Measurements from ENCODE around the gene CDC42BPA.

The CDC42BPA gene

DNA sequence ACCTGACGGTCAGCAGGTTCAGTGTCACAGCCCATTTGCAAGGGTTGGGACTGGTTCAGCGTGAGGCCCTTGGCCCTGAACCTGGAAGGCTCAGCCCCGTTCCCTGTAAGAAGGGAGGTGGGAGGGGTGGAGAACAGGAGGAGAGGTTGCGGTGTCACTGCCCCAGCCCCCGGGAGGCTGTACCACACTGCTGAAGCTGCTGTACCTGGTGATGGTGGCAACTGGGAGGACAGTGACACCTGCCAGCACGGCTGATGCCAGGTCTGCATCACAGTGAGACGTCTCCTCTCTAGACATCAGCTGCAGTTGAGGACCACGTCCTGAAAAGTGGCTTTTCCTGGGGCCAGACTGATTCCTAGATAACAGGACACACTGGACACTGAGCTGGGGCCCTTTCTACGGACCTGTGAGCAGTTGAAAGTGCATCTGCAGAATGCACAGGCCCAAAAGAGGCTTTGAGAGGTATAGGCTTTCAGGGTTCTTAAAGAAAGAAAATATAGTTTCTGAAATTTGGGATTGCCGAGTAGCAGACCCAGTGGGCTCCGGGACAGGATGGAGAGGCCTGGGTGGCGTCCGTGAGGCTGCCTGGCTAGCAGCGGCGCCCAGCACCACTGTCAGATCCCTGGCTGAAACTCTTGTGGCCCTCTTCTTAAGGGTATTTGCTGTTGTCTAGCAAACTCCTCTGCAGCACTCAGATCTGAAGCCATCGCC lies 330.5 kb downstream of the CDC42BPA start:
- no peak for DNase-seq

DNA sequence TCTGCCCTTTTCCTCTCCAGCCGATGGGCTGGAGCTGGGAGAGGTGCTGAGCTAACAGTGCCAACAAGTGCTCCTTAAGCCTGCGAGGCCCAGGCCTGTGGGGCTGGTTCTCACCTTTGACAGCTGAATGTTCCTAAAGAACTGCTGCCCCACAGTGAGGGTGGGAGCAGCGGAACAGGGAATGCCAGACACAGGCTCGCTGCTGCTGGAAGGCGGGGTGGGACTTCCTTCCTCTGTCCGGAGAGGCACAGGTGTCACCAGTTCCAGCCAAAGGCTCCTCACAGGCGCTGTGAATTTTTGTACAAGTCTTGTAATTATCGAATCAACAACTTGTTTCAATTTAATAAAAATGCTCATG lies 331.1 kb downstream of the CDC42BPA start:
- DNase-seq, result no peak

DNA sequence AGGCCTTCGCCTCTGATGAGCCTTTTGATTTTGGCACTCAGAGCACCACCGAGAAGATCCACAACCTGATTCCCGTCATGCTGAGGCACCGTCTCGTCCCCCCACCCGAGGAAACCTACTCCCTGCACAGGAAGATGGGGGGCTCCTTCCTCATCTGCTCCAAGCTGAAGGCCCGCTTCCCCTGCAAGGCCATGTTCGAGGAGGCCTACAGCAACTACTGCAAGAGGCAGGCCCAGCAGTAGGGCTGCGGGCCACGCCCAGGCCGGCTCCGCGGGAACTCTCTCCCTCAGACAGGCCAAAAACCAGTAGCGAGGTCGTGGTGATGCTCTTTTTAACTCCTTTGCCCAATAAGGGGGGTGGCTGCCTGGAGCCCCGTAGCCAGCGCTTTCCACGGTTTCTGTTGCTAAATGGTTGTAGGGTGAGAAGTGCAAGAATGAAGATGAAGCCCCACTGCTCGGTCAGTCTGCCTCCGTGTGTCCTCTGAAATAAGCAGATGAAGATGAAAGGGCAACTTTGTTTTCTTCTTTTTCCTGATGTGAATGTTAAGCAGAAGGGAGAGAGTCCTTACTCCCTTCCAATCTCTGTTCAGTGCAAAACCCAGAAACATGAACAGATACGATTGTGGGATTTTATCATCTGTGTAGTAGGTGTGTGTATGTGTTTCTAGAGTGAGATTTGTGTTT lies 331.7 kb downstream of the CDC42BPA start:
- DNase-seq, result no peak

DNA sequence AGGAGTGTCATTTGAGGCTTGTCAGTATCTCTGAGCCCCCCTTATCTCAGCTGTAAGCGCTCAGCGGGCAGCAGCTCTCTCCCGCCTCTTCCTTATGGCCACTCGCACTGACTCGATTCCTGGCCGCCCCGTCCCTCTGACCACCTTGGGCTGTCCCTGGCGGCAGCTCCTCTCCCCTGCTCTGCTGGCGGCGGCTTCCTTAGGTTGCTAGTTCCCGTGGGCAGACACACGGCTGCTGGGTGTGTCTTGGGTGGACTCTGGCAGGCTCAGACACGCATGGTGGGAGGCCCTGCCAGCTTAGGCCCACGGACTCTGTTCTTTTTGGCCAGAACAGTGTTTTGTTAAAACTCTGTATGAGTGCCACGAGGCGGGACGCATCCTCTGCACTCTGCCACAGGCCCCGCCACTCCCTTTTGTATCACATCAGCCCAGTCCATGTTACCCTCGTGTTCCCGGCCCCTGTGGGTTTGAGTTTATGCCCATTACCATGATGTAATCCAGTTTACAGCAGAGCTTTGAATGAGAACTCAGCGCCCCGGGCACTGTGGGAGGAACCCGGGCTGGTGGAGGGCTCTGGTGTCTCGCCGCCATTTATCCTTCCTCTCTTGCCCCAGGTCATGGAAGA lies 332.3 kb downstream of the CDC42BPA start:
- DNase-seq, result no peak

DNA sequence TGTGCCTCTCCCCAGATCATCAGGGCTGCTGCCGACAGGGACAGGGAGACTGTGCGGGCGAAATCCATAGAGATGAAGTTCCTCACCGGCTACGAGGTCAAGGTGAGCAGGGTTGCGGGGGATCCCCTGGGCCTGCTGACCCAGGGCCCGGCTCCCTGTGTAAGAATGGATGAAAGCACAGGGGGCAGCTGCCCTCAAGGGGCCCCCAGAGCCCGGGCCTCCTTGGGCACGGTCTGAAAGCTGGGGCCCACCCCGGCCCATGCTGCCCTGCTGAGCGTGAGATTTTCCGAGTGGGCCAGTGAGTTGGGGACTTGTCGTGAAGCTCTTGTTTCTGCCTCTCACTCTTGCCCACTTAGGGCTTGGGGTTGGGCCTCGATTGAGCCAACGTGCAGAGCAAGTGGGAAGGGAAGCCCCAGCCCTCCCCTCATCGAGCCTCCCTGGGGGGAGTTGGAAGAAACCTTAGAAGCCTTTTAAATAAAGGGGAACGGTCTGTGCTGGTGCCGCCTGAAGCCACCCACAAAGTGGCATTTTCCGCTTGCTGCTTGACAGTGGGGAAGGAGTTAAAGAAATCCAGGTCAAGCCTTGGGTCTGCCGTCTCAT lies 333.0 kb downstream of the CDC42BPA start:
- DNase-seq, result no peak

DNA sequence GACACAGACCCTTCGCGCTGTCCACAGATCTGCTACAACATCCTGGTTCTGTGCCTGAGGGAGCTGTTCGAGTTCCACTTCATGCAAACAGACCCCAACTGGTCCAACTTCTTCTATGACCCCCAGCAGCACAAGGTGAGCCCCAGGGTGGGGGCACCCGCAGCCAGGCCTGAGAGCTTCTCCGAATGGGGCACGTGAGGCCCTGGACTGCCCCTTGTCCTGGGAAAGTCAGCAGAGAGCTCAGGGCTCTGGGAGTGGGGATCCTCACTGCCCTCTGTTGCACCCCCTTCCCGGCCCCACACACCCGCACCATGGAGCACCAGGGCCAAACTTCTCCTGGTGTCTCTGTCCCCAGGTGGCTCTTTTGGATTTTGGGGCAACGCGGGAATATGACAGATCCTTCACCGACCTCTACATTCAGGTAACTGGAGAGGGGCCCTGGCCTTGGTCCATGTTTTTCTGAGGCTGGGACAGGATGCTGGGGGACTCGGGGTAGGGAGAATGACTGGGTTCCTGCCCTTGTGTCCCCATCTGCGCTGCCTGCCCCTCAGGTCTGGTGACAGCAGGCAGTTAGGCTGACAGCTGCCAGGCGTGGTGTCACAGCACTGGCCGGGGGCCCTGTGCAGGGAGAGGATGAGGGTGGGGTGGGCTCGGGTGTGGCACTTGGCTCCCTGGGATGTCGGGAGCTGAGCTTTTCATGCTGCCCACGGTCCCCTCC lies 333.6 kb downstream of the CDC42BPA start:
- no peak for DNase-seq

DNA sequence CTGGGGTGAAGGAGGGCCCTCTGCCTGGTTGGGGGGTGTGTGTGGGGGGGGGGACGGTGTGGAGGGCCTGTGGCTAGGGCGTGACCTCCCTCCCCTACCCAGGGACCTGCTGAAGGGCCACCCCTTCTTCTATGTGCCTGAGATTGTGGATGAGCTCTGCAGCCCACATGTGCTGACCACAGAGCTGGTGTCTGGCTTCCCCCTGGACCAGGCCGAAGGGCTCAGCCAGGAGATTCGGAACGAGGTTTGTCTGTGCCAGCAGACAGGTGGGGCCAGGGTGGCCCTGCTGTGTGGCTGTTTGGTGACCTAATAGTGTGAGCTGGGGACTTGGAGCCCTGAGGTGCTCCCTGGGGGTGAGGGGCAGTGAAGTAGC lies 334.3 kb downstream of the CDC42BPA start:
- DNase-seq, result no peak

DNA sequence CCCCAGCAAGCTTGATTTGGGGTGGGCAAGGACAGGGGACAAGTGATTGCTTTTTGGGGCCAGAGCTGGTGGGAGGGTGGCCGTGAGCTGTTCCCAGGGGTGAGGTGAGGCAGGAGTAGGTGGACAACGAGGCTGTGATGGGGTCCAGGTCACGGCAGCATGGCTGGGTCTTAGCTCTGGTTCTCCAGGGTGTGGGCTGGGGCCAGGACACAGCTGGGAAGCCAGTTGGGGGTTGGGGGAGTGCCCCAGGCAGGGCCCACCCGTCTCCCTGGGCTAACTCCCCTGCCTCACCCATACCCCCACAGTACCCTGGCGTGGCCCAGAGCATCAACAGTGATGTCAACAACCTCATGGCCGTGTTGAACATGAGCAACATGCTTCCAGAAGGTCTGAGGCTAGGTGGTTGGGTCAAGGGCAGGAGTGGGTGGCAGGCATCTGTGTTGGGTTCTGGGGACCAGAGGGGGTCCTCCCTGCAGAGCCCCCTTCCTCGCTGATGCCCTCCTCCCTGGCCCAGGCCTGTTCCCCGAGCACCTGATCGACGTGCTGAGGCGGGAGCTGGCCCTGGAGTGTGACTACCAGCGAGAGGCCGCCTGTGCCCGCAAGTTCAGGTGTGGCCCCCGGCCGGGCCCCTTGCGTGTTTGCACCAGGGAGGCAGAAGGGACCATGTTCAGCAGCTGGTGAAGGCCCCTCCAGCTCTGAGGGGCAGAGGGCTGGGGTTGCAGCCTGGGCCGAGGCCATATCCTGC lies 334.9 kb downstream of the CDC42BPA start:
- DNase-seq, result no peak

DNA sequence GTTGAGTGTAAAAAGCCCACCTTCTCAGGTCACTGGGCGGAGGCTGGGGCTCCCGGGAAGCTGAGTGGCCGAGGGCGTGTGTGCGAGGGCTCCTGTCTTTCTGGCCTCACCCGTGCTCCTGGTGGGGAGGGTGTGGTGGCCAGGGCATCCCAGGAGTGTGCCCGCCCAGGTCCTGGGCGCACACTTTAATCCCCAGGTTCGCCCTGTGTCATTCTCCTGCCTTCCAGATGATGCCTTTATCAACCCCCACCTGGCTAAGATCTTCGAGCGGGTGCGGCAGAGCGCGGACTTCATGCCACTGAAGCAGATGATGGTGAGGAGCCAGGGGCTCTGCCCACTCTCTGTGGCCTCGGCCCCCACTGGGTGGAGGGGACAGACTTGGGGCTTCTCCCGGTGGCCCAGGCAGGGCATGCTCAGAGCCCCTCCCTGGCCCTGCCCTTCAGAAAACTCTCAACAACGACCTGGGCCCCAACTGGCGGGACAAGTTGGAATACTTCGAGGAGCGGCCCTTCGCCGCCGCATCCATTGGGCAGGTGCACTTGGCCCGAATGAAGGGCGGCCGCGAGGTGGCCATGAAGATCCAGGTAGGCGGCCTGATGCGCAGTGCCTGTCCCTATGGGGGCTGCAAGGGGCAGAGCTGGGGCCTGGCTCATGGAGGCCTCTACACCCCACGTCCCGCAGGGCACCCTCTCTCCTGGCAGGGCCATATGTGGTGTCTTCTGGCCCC lies 335.7 kb downstream of the CDC42BPA start:
- no peak for DNase-seq

DNA sequence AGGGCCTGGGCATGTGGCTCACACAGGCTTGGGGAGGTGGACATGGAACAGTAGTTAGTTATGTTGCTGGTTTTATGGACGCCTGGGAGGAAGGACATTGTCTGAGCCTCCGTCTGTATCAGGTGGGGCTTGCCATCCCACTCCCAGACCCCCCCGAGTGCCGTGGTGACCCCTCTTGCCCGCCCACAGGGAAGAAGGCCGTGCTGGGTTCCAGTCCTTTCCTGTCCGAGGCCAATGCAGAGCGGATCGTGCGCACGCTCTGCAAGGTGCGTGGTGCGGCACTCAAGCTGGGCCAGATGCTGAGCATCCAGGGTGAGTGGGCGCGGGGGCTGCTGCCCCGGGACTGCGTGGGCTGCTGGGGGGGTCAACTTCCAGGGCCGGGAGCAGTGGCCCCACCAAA lies 336.5 kb downstream of the CDC42BPA start:
- DNase-seq, result no peak

DNA sequence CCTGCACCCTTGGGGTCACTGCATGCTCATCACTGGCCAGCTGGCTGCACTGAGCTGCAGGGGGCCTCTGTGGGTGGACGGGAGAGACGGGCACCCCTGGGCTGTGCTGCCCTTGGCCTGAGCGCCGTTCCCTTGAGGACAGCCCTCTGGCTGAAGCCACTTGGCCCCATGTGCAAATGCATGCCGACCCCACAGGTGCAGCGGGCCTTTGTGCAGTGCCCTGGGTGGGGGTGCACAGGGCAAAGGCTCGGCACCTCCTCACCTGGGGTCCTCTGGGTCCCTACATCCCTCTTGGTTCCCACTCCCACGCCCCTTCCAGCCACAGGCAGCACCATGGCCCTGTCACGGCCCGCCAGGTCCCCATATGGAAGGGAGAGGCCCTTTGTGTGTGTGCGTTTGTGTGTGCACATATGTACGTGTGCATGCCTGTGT lies 336.9 kb downstream of the CDC42BPA start:
- DNase-seq, result no peak

DNA sequence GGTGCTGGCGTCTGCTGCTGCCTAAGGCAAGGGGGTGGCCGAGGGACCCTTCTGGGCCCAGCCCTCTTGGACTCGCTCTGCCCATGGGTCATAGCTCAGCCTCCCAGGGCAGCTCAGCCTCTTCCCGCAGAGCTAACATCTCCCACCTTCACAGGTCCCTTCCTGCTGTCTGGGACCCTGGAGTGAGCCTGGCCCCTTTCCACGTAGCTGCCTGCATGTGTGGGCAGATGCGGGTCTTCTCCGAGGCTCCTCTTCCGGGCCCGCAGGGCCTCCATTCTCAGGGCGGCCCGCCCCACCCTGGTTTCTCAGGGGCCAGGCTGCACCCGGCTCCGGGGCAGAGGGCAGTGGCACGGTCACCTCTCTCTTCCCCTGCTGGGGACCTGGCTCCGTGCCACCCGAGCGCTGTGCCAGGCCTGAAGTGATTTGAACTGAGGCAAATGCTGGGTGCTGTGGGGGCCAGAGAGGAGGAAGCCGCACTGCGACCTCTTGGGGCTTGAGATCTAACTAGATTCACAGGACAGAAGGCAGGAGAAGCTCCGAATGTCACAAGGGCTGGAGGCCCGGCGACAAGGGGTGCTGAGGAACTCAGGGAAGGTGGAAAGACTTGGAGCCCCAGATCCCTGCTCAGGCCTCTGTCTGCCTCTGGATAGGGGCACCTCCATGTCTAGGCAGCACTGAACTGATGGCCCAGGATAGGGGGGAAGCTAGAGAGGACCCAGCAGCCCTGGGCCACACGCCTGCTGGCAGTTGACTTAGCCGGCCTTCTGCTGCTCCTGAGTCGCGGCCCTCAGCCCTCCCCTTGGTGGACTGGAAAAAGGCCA lies 337.5 kb downstream of the CDC42BPA start:
- no peak for DNase-seq

DNA sequence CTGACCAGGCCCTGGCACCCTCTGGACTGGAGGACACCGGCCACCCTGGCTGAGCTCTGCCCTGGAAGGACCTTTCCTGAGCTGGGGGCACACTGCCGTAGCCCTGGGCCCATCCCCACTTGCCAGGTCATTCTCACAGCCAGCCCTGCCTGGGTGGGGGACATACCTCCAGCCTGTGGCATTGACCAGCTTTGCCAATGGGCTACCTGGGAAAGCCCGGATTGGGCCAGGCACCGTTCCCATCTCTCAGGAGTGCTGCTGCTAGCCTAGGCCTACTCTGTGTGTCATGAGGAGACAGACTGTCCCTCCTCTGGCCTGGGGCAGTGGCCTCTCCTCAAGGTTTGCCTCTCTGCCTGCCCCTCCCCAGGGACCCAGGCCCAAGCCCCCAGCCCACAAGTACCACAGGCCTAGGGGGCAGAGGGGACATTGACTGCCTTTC lies 338.2 kb downstream of the CDC42BPA start:
- no peak for DNase-seq

DNA sequence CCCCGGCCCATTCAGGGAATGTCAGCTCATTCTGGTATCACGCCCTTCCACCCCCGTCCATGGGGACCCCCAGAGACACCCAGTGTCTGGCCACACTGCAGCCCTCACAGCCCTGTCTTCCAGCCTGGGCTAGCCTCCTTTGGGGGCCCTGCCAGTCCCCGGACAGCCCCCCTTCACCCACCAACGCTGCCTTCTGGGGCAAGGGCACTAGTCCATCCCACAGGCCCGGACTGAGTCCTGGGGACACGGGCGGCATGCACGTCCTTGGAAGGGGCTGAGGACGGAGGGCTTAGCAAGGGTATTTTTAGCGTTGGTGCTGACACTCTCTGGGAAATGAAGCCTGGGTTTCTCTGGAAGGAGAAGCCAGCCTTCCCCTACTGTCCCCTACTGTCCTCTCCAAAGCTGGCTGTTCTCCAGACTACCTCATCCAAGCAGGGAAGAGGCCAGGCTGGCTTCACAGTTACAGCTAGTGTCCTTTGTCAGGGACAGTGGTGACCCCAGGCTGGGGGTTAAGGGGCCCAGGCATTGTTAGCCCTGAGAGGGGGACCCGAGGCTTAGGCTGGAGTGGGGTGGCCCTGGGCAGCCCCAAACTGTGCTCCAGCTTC lies 338.7 kb downstream of the CDC42BPA start:
- DNase-seq, result no peak

DNA sequence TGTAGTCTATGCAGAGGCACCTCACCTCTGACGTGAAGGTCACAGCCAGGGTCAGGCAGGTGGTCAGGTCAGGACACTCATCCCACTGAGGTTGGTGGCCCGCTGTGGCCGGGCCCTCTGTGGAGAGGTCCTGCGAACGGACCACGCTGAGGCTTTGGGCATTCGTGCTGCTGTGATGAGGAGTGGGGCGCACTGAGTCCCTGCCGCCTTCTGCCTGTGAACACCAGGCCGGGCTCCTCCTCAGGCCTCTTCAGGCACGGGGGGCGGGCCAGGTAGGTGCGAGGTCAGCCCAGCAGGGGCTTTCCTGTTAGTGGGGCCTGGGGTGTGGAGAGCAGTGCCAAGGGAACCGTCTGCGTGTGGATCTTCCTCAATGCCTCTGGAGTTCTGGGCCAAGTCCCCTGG lies 339.2 kb downstream of the CDC42BPA start:
- DNase-seq, result no peak

DNA sequence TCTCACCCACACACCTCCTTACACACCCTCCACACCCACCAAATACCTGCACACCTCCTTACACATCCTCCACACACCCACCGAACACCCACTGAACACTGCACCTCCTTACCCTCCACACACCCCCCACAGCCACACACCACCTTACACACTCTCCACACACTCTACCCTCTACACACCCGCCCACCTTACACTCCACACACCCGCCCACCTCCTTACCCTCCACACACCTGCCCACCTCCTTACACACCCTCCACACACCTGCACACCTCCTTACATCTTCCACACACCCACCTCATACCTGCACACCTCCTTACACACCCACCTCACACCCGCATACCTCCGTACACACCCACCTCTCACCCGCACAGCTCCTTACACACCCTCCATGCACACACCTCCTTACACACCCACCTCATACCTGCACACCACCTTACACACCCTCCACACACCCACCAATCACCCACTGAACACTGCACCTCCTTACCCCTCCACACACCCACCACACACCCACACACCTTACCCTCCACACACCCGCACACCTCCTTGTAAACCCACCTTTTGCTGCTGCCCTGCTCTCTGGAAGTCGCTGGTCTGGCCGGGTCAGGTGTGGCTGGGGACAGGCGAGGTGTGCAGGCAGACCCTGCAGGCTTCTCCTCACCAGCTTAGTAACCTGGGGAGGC lies 339.7 kb downstream of the CDC42BPA start:
- no peak for DNase-seq

DNA sequence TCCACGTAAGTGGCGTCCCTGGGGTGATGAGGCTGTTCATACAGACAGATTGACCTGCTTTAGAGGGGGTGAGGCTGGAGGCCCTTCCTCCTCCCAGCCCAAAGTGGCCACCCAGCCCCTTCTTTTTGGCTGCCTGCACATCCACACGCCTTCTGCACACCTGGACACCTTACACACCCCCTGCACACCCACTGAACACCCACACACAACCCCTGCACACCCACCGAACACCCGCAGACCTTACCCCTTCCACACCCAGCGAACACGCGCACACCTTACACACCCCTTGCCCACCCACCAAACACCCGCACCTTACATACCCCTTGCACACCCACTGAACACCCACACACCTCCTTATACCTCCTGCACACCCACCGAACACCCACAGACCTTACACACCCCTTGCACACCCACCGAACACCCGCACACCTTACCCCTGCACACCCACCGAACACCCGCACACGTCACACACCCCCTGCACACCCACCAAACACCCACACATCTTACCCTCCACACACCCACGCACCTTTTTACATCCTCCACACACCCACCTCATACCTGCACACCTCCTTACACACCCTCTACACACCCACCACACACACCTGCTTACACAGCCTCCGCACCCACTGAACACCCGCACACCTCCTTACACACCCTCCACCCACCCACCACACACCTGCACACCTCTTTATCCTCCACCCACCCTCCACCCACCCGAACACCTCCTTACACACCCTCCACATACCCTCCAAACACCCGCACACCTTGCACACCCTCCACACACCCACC lies 340.5 kb downstream of the CDC42BPA start:
- no peak for DNase-seq

DNA sequence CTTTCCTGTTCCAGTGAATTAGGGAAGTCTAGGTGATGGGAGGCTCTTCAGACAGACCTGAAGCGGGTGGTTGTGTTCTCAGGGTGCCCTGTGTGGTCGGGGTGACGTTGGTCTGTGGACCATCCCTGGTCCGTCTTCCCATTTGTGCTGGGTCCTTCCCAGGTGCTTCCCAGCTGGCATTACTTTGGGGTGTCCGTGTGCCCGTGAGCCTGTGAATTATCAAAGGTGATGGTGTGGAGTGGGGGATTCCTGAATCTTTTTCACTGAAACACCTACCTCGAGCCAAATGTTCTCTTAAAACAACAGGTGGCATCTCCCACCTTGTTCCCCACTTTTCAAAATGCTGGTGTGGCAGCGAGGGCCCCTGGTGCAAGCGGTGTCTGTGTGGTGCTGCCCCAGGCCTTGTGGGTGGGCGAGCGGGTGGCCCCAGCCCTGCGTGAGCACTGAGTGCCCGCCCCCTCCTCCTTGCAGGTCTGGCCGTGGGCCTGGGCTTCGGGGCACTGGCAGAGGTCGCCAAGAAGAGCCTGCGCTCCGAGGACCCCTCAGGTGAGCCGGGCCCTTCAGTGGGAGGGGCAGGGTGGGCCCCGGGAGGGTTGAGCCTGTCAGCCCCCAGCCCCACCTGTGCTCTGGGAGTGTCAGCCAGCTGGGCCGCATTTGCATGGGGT lies 341.2 kb downstream of the CDC42BPA start:
- DNase-seq, result no peak

Data from NCI-H187 (cell line).